ENCODE measurements around the gene YY1AP1. TPM values are rescaled to one million over a fixed set of nuclear protein-coding genes. Genes with fewer than 3 reads are reported as not detected.
"Not testable (repeated sequence)": the region's sequence is repeated elsewhere in the genome, so short reads cannot be mapped to it uniquely, and the experiment has no call there.

The YY1AP1 gene
- total RNA-seq, 2 experiments from 2014 or later, result 82.1 to 93.4 TPM

- ATAC-seq (ENCODE audit: low read depth) (no peak), DNase-seq (no peak)
- no peaks in the 10 kb centered on the region for H3K9me3 Mint-ChIP-seq
- peaks cover 18% of the 10 kb centered on the region for H3K36me3 Mint-ChIP-seq
- H3K4me1 Mint-ChIP-seq, result peaks cover 21% of the 10 kb centered on the region
- H3K27ac Mint-ChIP-seq, result no peak overlapping the region
- no peak overlapping the region for H3K4me3 Mint-ChIP-seq
- POLR2A ChIA-PET, result no interaction called here
- no peaks in the 10 kb centered on the region for H3K27me3 Mint-ChIP-seq
These were observed 6.8 kb downstream of the YY1AP1 start for GRCh38 chr1:155681776-155682175.

GRCh38 chr1:155680531-155680930, 8.0 kb downstream of the YY1AP1 start:
- no peaks in the 10 kb centered on the region for H3K27me3 Mint-ChIP-seq
- no peak overlapping the region for H3K27ac Mint-ChIP-seq
- peaks cover 22% of the 10 kb centered on the region for H3K36me3 Mint-ChIP-seq
- DNase-seq (no peak), ATAC-seq (ENCODE audit: low read depth) (no peak)
- H3K4me3 Mint-ChIP-seq, result no peak overlapping the region
- POLR2A ChIA-PET, result no interaction called here
- H3K4me1 Mint-ChIP-seq, result peaks cover 13% of the 10 kb centered on the region
- no peaks in the 10 kb centered on the region for H3K9me3 Mint-ChIP-seq

GRCh38 chr1:155678992-155679391, 9.6 kb downstream of the YY1AP1 start:
- H3K27ac Mint-ChIP-seq, POLR2A ChIA-PET: not testable (repeated sequence)

GRCh38 chr1:155678027-155678426, 10.5 kb downstream of the YY1AP1 start:
- ATAC-seq (ENCODE audit: low read depth) (no peak), DNase-seq (no peak)
- POLR2A ChIA-PET, result no interaction called here
- H3K9me3 Mint-ChIP-seq, result no peaks in the 10 kb centered on the region
- peaks cover 3% of the 10 kb centered on the region for H3K4me1 Mint-ChIP-seq
- peaks cover 31% of the 10 kb centered on the region for H3K36me3 Mint-ChIP-seq
- H3K27me3 Mint-ChIP-seq, result no peaks in the 10 kb centered on the region
- H3K27ac Mint-ChIP-seq, result no peak overlapping the region
- no peak overlapping the region for H3K4me3 Mint-ChIP-seq

More at GRCh38 chr1:155678992-155679391, 9.6 kb downstream of the YY1AP1 start:
- DNase-seq; H3K4me1 Mint-ChIP-seq; H3K27me3 Mint-ChIP-seq; ATAC-seq (ENCODE audit: low read depth); H3K9me3 Mint-ChIP-seq; H3K4me3 Mint-ChIP-seq: not testable (repeated sequence)
- H3K36me3 Mint-ChIP-seq, result peaks cover 29% of the 10 kb centered on the region

- DNase-seq (no peak), ATAC-seq (ENCODE audit: low read depth) (no peak)
- no peaks in the 10 kb centered on the region for H3K27me3 Mint-ChIP-seq
- peaks cover 45% of the 10 kb centered on the region for H3K36me3 Mint-ChIP-seq
- H3K9me3 Mint-ChIP-seq, result no peaks in the 10 kb centered on the region
- no peaks in the 10 kb centered on the region for H3K4me1 Mint-ChIP-seq
- POLR2A ChIA-PET, result no interaction called here
- no peak overlapping the region for H3K4me3 Mint-ChIP-seq
- H3K27ac Mint-ChIP-seq, result no peak overlapping the region
These were observed 15.6 kb downstream of the YY1AP1 start for GRCh38 chr1:155673003-155673402.

- H3K27ac Mint-ChIP-seq, result no peak overlapping the region
- POLR2A ChIA-PET, result no interaction called here
- H3K27me3 Mint-ChIP-seq, result no peaks in the 10 kb centered on the region
- peaks cover 47% of the 10 kb centered on the region for H3K36me3 Mint-ChIP-seq
- no peaks in the 10 kb centered on the region for H3K9me3 Mint-ChIP-seq
- ATAC-seq (ENCODE audit: low read depth) (no peak), DNase-seq (no peak)
- H3K4me1 Mint-ChIP-seq, result no peaks in the 10 kb centered on the region
- no peak overlapping the region for H3K4me3 Mint-ChIP-seq
These were observed 16.8 kb downstream of the YY1AP1 start for GRCh38 chr1:155671750-155672149.

- Mint-ChIP-seq H3K4me1 (no peaks in the 10 kb centered on the region), H3K9me3 (no peaks in the 10 kb centered on the region), H3K27me3 (no peaks in the 10 kb centered on the region), H3K27ac (peak overlapping the region; percentile 54), H3K4me3 (no peak overlapping the region), H3K36me3 (peaks cover 33% of the 10 kb centered on the region)
- no peak for ATAC-seq (ENCODE audit: low read depth)
- no peak for DNase-seq
- POLR2A ChIA-PET, result no interaction called here
These were observed 19.1 kb downstream of the YY1AP1 start for GRCh38 chr1:155669233-155670162.

GRCh38 chr1:155661239-155661638, 27.3 kb downstream of the YY1AP1 start:
- POLR2A ChIA-PET; DNase-seq; H3K27ac Mint-ChIP-seq; ATAC-seq (ENCODE audit: low read depth); H3K4me1 Mint-ChIP-seq; H3K4me3 Mint-ChIP-seq; H3K9me3 Mint-ChIP-seq; H3K27me3 Mint-ChIP-seq: not testable (repeated sequence)
- peaks cover 52% of the 10 kb centered on the region for H3K36me3 Mint-ChIP-seq

GRCh38 chr1:155657463-155657862, 31.1 kb downstream of the YY1AP1 start:
- no peaks in the 10 kb centered on the region for H3K9me3 Mint-ChIP-seq
- no peak overlapping the region for H3K4me3 Mint-ChIP-seq
- peaks cover 42% of the 10 kb centered on the region for H3K36me3 Mint-ChIP-seq
- no peak overlapping the region for H3K27ac Mint-ChIP-seq
- ATAC-seq (ENCODE audit: low read depth) (no peak), DNase-seq (no peak)
- POLR2A ChIA-PET, result no interaction called here
- no peaks in the 10 kb centered on the region for H3K27me3 Mint-ChIP-seq
- no peaks in the 10 kb centered on the region for H3K4me1 Mint-ChIP-seq

GRCh38 chr1:155652951-155653350, 35.6 kb downstream of the YY1AP1 start:
- DNase-seq (no peak), ATAC-seq (ENCODE audit: low read depth) (no peak)
- Mint-ChIP-seq H3K27me3 (peaks cover 3% of the 10 kb centered on the region), H3K4me3 (no peak overlapping the region), H3K4me1 (peaks cover 3% of the 10 kb centered on the region), H3K36me3 (peaks cover 8% of the 10 kb centered on the region), H3K9me3 (no peaks in the 10 kb centered on the region), H3K27ac (no peak overlapping the region)
- POLR2A ChIA-PET, result no interaction called here

GRCh38 chr1:155651861-155652661, 36.5 kb downstream of the YY1AP1 start:
- ATAC-seq (ENCODE audit: low read depth) (no peak), DNase-seq (no peak)
- Mint-ChIP-seq H3K36me3 (peaks cover 5% of the 10 kb centered on the region), H3K4me1 (peaks cover 3% of the 10 kb centered on the region), H3K27ac (no peak overlapping the region), H3K9me3 (no peaks in the 10 kb centered on the region), H3K4me3 (no peak overlapping the region), H3K27me3 (peaks cover 3% of the 10 kb centered on the region)
- POLR2A ChIA-PET, result no interaction called here

- H3K4me3 Mint-ChIP-seq, result no peak overlapping the region
- peaks cover 3% of the 10 kb centered on the region for H3K4me1 Mint-ChIP-seq
- H3K9me3 Mint-ChIP-seq, result no peaks in the 10 kb centered on the region
- H3K36me3 Mint-ChIP-seq, result no peaks in the 10 kb centered on the region
- POLR2A ChIA-PET, result no interaction called here
- no peak for DNase-seq
- peaks cover 3% of the 10 kb centered on the region for H3K27me3 Mint-ChIP-seq
- no peak for ATAC-seq (ENCODE audit: low read depth)
- H3K27ac Mint-ChIP-seq, result no peak overlapping the region
These were observed 38.3 kb downstream of the YY1AP1 start for GRCh38 chr1:155650231-155650757.

- POLR2A ChIA-PET, result no interaction called here
- ATAC-seq (ENCODE audit: low read depth), result no peak
- Mint-ChIP-seq H3K27me3 (peaks cover 3% of the 10 kb centered on the region), H3K9me3 (no peaks in the 10 kb centered on the region), H3K27ac (no peak overlapping the region), H3K4me1 (peaks cover 3% of the 10 kb centered on the region), H3K36me3 (no peaks in the 10 kb centered on the region), H3K4me3 (no peak overlapping the region)
- no peak for DNase-seq
These were observed 38.9 kb downstream of the YY1AP1 start for GRCh38 chr1:155649676-155650075.
